Heart left ventricle (tissue), 16 donors: ENCODE measurements around the gene JAK3. TPM values are rescaled to one million over a fixed set of nuclear protein-coding genes. Genes with fewer than 3 reads are reported as not detected.
A peak's percentile ranks its signal among the peaks of the same experiment; 100 is the strongest.

ENCODE experiments used
- ATAC-seq, 4 donors: fragments of 200-7000 bp; cut with Tn5 transposase; one replicate each; pipeline ENCODE4 v1.9.1; 2020 to 2022; ENCODE audit warnings: moderate library complexity in 4 of 4, mild to moderate bottlenecking in 3 of 4, moderate number of reproducible peaks in 1 of 4
- DNase-seq, 5 donors: peaks; one replicate each; pipeline ENCODE4 v3.0.0-alpha.2; 2020
- H3K27ac ChIP-seq, 12 donors: fragments of 200-600 bp; sonication (generic) in 4 of 12; one replicate each; pipeline versions ENCODE4 v1.5.0 to v1.8.0; 2016 to 2022; ENCODE audit warnings: mild to moderate bottlenecking in 2 of 12
- H3K27me3 ChIP-seq, 9 donors: fragments of 200-600 bp; sonication (generic) in 2 of 9; one replicate each; pipeline versions ENCODE4 v1.5.1 to v1.8.0; 2016 to 2022; ENCODE audit warnings: mild to moderate bottlenecking in 3 of 9
- H3K36me3 ChIP-seq, 9 donors: fragments of 200-600 bp; sonication (generic) in 2 of 9; one replicate each; pipeline versions ENCODE4 v1.5.0 to v1.8.0; 2018 to 2022; ENCODE audit warnings: mild to moderate bottlenecking in 2 of 9
- H3K4me1 ChIP-seq, 12 donors: fragments of 200-600 bp; sonication (generic) in 4 of 12; one replicate each; pipeline versions ENCODE4 v1.5.0 to v1.8.0; 2016 to 2022; ENCODE audit warnings: mild to moderate bottlenecking in 3 of 12
- H3K4me3 ChIP-seq, 12 donors: fragments of 200-600 bp; sonication (generic) in 4 of 12; one replicate each; pipeline versions ENCODE4 v1.5.0 to v1.8.0; 2017 to 2022; ENCODE audit warnings: mild to moderate bottlenecking in 9 of 12, moderate library complexity in 4 of 12
- H3K9me3 ChIP-seq, 12 donors: fragments of 200-600 bp; sonication (generic) in 4 of 12; one replicate each; pipeline versions ENCODE4 v1.5.0 to v1.8.0; 2016 to 2022; ENCODE audit warnings: mild to moderate bottlenecking in 1 of 12
- CTCF ChIP-seq, 12 donors: fragments of 200-600 bp; sonication (generic) in 4 of 12; IDR thresholded peaks; one replicate each; pipeline versions ENCODE4 v1.5.0 to v1.8.0; 2018 to 2022; ENCODE audit warnings: antibody characterized with exemption in 12 of 12, mild to moderate bottlenecking in 5 of 12
- POLR2A ChIP-seq, 2 donors: fragments of 450-650 bp; IDR thresholded peaks; one replicate each; pipeline ENCODE4 v1.6.1; 2017; ENCODE audit warnings: antibody characterized with exemption in 2 of 2, mild to moderate bottlenecking in 2 of 2, moderate library complexity in 2 of 2
- WGBS, 4 donors: extraction: QIAGEN DNeasy Blood & Tissue Kit in 2 of 4; methylation state at CpG; one replicate each; pipeline versions ENCODE4 v1.1.5 to v1.1.7; 2013 to 2018; 5-methylcytosine and 5-hydroxymethylcytosine counted together
- intact Hi-C, 10 donors: fragments of 100-400 bp; cut with DNase I; formaldehyde crosslinking; loops; one replicate each; pipeline versions ENCODE4 v1.11.1 to v1.14.2; 2022
- polyA plus RNA-seq, 2 donors: library from polyadenylated mRNA; stranded (reverse); fragments of 200-250 nt; gene quantifications; one replicate each; pipeline ENCODE4 v1.2.3, GENCODE V29; 2013
- total RNA-seq, 9 donors: library from RNA; depleted of rRNA in 2 of 9; stranded (reverse); fragments of >200 nt in 2 of 9; fragmentation: NEBNext Ultra II Directional in 3 of 9; extraction: Animal tissue kit (Norgen Biotek cat#: 25700) in 3 of 9; gene quantifications; one replicate each; pipeline versions ENCODE4 v1.1.0 to v1.2.4, GENCODE V29; 2016 to 2023
- donor health status: ischemic (EF 13 %, LVEDD 7.1; RV severe dilation, severe dysfunction).
- donor health status: healthy with polysubstance abuse.
- donor health status: DM: no; HTN: yes; CAD: no.
- donor health status: DM: no; HTN: no; CAD: no.
- donor health status: ischemic (EF 25% LVEDD 6.9; RV normal size, moderate dysfunction).
- donor health status: ischemic (EF 25% LVEDD 5.7; RV mildly dilated, moderate dysfunction).
- donor health status: healthy.
- donor health status: DM: yes; HTN: yes; CAD: no.
- donor health status: ischemic (EF 35%, LVEDD 5.7; RV mildly dilated, moderate dysfunction).
- donor health status: nonischemic (EF 11% LVEDD 7.7; RV severe dilation, severe dysfunction).
- donor health status: DM: yes; HTN: yes; CAD: no.
- donor health status: PGD.
- donor health status: ischemic (EF 29% LVEDD 5.4; RV normal size, mild dysfunction).
- donor health status: nonischemic (EF 23%, LVEDD 6.1; RV moderate dilation, normal function).

Gene JAK3
- total and polyA plus RNA-seq, 11 donors = 0.77 to 29.2 (median 1.8) TPM

DNA sequence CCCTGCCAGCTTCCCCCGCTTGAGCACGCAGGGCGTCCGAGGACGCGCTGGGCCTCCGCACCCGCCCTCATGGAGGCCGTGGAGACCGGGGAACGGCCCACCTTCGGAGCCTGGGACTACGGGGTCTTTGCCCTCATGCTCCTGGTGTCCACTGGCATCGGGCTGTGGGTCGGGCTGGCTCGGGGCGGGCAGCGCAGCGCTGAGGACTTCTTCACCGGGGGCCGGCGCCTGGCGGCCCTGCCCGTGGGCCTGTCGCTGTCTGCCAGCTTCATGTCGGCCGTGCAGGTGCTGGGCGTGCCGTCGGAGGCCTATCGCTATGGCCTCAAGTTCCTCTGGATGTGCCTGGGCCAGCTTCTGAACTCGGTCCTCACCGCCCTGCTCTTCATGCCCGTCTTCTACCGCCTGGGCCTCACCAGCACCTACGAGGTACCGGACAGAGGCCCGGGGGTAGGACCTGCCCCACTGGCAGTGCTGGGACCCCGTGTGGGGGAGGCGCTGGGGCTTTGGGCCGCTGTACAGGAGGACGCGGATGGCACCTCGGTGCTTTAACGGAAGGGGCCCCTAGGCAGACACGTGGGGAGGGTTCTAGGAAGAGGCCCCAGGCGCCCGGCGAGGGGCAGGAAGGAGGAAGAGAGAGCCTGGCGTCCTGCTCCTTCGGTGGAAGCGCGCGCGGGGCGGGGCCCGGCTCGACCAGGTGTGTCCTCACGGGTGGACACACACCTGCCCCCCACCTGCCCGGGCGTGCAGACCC lies 24.6 kb upstream of the JAK3 start:
- Histone ChIP-seq H3K4me3 (peak overlapping the region in 3 of 12 donors; percentile 7 to 36 (median 15)), H3K27ac (no peak overlapping the region), H3K36me3 (no peaks in the 10 kb centered on the region), H3K27me3 (peaks cover 38 to 70% (median 52%) of the 10 kb centered on the region in 9 donors), H3K9me3 (no peaks in the 10 kb centered on the region), H3K4me1 (peaks cover 0 to 27% (median 6%) of the 10 kb centered on the region in 12 donors)
- intact Hi-C loops = loop anchor here in 1 of 10 donors (5.0 kb wide), 1 partner anchor 120 kb away; no protein-coding TSS in a partner anchor
- peak in 2 of 4 donors; percentile 7 to 21 for ATAC-seq
- TF ChIP-seq CTCF (IDR thresholded peaks at IDR 0.05) = no peak
- no peak for TF ChIP-seq POLR2A (IDR thresholded peaks at IDR 0.05)
- WGBS, 4 donors = 6 to 10% (median 7%) methylated on average over 16 to 61 of the region's 61 CpGs
- no peak for DNase-seq

GRCh38 chr19:17871878-17872250 lies 24.1 kb upstream of the JAK3 start, which contains the start of gene SLC5A5:
TSS of gene SLC5A5 (plus strand) at chr19:17871945. CDS start at chr19:17872320, 375 bp downstream.
- H3K27me3 ChIP-seq = peaks cover 38 to 70% (median 52%) of the 10 kb centered on the region in 9 donors
- intact Hi-C loops = loop anchor here in 1 of 10 donors (5.0 kb wide), 1 partner anchor 120 kb away; no protein-coding TSS in a partner anchor
- ATAC-seq (peak in 1 of 4 donors; percentile 31), DNase-seq (no peak)
- 2 to 4% (median 3%) methylated on average over 16 to 26 of the region's 26 CpGs for WGBS, 4 donors
- peak within 1 kb of the TSS in 3 of 12 donors; percentile 7 to 36 (median 15) for H3K4me3 ChIP-seq
- H3K36me3 ChIP-seq = no peaks in the 10 kb centered on the region
- peaks cover 0 to 27% (median 6%) of the 10 kb centered on the region in 12 donors for H3K4me1 ChIP-seq
- no peaks in the 10 kb centered on the region for H3K9me3 ChIP-seq
- no peak within 1 kb of the TSS for H3K27ac ChIP-seq
- TF ChIP-seq CTCF (IDR thresholded peaks at IDR 0.05) (no peak), POLR2A (IDR thresholded peaks at IDR 0.05) (no peak)

DNA sequence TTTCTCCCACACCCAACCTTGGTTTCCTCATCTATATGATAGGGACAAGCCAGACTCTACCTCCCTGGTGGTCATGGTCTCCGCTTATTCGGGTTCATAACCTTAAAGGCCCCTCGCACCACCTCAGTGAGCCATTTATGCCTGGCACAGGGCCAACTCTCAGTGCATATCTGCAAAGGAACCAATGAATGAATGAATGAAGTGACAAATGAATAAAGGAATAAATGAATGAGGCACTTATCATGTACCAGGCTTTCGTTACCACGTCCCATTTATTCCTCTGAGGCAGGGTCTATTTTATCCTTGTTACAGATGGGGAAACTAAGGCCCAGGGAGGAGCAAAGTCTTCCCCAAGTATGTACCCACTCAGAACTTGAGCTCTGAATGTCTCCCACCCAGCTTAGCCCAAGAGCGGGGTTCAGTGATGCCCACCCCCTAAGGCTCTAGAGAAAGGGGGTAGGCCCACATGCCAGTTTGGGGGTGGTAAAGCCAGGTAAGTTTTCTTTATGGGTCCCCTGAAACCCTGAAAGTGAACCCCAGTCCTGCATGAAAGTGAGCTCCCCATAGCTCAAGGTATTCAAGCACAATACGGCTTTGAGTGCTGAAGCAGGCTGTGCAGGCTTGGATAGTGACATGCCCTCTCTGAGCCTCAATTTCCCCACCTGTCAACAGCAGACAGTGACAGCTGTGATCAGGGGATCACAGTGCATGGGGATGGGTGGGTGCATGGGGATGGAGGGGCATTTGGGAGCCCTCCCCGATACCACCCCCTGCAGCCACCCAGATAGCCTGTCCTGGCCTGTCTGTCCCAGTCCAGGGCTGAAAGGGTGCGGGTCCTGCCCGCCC lies 23.5 kb upstream of the JAK3 start:
- H3K27ac ChIP-seq = no peak overlapping the region
- peak overlapping the region in 1 of 12 donors; percentile 36 for H3K4me3 ChIP-seq
- peaks cover 0 to under 1% (median 0%) of the 10 kb centered on the region in 9 donors for H3K36me3 ChIP-seq
- intact Hi-C loops = loop anchor here in 1 of 10 donors (5.0 kb wide), 1 partner anchor 121 kb away; no protein-coding TSS in a partner anchor
- DNase-seq (no peak), ATAC-seq (no peak)
- TF ChIP-seq POLR2A (IDR thresholded peaks at IDR 0.05) (no peak), CTCF (IDR thresholded peaks at IDR 0.05) (no peak)
- peaks cover 0 to 27% (median 6%) of the 10 kb centered on the region in 12 donors for H3K4me1 ChIP-seq
- peaks cover 38 to 69% (median 52%) of the 10 kb centered on the region in 9 donors for H3K27me3 ChIP-seq
- no peaks in the 10 kb centered on the region for H3K9me3 ChIP-seq
- 60 to 66% (median 61%) methylated on average over 9 to 10 of the region's 10 CpGs for WGBS, 4 donors
